Vein endothelial cell (primary cell): ENCODE data around the gene OR10T2. TPM values are rescaled to one million over a fixed set of nuclear protein-coding genes. Genes with fewer than 3 reads are reported as not detected.

Experiments used
- total RNA-seq: library from RNA; depleted of rRNA; stranded (reverse); fragments of >200 nt; gene quantifications from 2 replicates; pipeline ENCODE4 v1.2.3, GENCODE V29; 2012

OR10T2 gene, protein sequence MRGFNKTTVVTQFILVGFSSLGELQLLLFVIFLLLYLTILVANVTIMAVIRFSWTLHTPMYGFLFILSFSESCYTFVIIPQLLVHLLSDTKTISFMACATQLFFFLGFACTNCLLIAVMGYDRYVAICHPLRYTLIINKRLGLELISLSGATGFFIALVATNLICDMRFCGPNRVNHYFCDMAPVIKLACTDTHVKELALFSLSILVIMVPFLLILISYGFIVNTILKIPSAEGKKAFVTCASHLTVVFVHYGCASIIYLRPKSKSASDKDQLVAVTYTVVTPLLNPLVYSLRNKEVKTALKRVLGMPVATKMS
- total RNA-seq = not detected in 2 replicates

DNA sequence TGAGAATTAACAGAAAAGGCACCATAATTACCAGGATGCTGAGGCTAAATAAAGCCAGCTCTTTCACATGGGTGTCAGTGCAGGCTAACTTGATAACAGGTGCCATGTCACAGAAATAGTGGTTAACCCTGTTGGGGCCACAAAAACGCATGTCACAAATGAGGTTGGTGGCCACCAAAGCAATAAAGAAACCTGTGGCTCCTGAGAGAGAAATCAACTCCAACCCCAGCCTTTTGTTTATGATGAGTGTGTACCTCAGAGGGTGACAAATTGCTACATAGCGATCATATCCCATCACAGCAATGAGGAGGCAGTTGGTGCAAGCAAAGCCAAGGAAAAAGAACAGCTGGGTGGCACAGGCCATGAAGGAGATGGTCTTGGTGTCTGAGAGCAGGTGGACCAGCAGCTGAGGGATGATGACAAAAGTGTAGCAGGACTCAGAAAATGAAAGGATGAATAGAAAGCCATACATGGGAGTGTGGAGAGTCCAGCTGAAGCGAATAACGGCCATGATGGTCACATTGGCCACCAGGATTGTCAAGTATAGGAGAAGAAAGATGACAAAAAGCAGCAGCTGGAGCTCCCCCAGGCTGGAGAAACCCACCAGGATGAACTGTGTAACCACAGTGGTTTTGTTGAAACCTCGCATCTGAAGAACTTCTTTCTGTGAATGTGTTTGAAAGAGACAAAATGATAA lies at the start of gene OR10T2:
OR10T2 (minus strand) TSS at position 649 of the 697 bp plus-strand sequence; CDS start at position 649, 0 bp downstream.

DNA sequence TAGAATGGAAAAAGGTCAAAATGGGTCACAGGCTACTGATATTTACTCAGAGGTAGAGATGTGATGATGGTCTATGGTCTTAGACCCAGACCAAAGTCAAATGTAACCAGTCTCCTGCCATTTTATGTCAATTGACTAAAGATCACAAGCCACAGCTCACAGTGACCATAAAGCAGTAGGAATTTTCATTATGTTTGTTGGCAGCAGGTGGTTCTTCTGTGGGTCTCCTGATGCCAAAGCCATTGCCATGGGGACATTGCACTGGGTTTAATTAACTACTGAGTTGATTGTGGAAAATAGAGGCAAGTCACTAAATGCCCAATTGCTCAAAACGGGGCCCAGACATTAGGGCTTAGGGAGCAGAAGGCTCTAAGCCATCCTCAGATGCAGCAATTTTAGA lies 26.9 kb upstream of the OR10T2 start, which contains the start of gene OR10K2:
OR10K2 (minus strand) TSS at position 101 of the 400 bp plus-strand sequence. CDS start 5,371 bp downstream, outside the sequence.

DNA sequence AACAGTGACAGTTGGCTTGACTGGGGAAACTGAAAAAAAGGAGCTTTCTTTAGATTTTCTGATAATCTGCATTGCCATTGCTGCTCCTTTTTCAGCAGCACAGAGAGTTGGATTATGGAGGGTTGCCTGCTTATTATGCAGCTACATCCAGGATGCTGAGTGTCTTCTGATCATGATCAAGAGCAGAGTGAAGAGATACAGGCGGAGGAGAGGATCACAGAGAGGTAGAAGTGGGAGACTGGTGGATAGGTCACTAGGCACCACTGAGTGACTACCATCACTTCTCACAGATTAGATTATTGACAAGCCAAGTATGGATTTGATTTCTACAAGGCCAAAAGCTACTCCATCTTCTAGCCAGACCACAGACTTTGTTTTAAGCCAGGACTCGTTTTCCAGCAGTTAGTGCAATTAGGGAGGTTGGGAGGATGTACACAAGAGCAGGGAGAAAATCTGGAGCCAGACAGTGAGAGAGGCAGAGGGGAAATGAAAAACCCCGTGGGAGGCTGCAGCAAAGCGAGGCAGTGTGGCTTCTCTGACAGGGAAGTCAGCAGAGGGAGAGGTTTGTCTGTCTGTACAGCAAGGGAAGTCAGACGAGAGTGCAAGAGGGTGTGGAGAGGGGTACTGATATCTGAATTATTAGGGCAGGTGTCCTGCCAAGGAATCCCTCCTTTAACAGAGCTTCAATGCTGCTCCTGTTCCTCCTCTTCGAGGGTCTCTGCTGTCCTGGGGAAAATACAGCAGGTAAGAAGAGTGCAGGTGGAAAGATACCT lies 45.8 kb downstream of the OR10T2 start, which contains the start of gene CD1E:
CD1E (plus strand) TSS at position 592 of the 773 bp plus-strand sequence; CDS start at position 687, 95 bp downstream.

Other genes starting within 250 kb of the OR10T2 start
- gene CD1D, start 218.6 kb downstream of the OR10T2 start, total RNA-seq = under 0.01 and 0.10 TPM in 2 replicates
- not detected in 2 replicates for gene CD1A, start 145.0 kb downstream of the OR10T2 start, total RNA-seq
- gene CD1C, start 109.5 kb downstream of the OR10T2 start, total RNA-seq = not detected in 2 replicates
- gene CD1B, start 67.9 kb downstream of the OR10T2 start, total RNA-seq = not detected in 2 replicates
- gene CD1E, start 45.6 kb downstream of the OR10T2 start, total RNA-seq = not detected in 2 replicates
- not detected in 2 replicates for gene OR10K2, start 26.8 kb upstream of the OR10T2 start, total RNA-seq
- not detected in 2 replicates for gene OR10K1, start 62.4 kb upstream of the OR10T2 start, total RNA-seq
- gene OR10R2, start 72.8 kb upstream of the OR10T2 start, total RNA-seq = not detected in 2 replicates
- not detected in 2 replicates for gene OR6Y1, start 154.9 kb upstream of the OR10T2 start, total RNA-seq
- not detected in 2 replicates for gene OR6P1, start 171.1 kb upstream of the OR10T2 start, total RNA-seq
- gene OR10X1, start 180.4 kb upstream of the OR10T2 start, total RNA-seq = not detected in 2 replicates
- gene OR10Z1, start 205.8 kb upstream of the OR10T2 start, total RNA-seq = not detected in 2 replicates